SH-SY5Y (cell line): Measurements from ENCODE around the gene FAXDC2.

Source experiments
- GATA2 ChIP-seq: IDR thresholded peaks from 2 replicates; pipeline ENCODE4 v1.6.1; 2011; ENCODE audit warnings: mild to moderate bottlenecking, low read depth, low read length
- GATA3 ChIP-seq: IDR thresholded peaks from 2 replicates; pipeline ENCODE4 v1.6.1; 2011; ENCODE audit warnings: low read depth, mild to moderate bottlenecking, low read length, moderate library complexity

DNA sequence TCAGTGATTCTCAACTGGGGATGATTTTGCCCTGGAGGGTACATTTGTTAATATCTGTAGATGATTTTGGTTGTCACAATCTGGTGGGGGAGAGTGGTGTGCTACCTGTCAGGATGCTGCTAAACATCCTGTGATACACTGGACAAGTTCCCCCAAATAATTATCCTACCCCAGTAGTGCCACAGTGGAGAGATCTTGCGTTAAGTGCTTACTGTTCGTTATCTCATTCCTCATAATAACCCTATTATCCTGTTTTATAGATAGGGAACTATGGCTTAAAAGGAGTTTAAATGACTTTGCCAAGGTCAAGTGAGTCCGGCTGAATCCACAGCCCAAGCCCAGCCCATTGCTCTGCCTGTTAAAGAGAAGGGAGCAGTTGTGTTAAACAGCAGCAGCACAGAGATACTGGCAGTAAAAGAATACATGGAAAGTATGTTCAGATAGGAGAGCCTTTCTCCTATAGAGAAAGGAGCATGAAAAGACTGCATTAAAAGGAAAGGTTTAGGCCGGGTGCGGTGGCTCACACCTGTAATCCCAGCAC, 23.5 kb upstream of the FAXDC2 start:
- peak; percentile 77 for TF ChIP-seq GATA2
- TF ChIP-seq GATA3: peak; percentile 47; the same call in 1 of the 2 replicates
